GM12892 (cell line): ENCODE results near the gene DHPS.

Source experiments
- POLR2A ChIP-seq: IDR thresholded peaks from 2 replicates; pipeline ENCODE4 v1.6.1; 2011; ENCODE audit warnings: low read depth, low read length, control low read depth
- POLR2AphosphoS5 ChIP-seq: IDR thresholded peaks from 2 replicates; pipeline ENCODE4 v1.6.1; 2011; ENCODE audit warnings: low read depth, low read length, control low read depth

DNA sequence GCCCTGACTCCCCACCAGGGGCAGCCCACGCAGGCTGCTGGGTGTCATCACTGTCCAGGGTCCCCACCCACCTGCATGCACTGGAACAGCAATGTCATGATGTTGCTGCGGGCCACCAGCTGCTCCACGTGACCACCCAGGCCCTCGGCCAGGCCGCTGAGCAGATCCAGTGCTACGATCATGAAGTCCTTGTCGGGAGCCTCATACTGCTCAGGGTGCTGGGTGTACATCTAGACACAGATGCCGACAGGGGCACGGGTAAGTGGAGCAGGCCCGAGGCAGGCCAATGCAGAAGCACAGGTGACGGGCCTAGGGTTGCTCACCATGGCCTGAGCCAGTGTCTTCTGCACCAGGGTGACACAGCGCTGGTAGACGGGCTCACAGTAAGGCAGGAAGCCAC is 23.5 kb upstream of the DHPS start:
- TF ChIP-seq POLR2AphosphoS5 = no peak
- TF ChIP-seq POLR2A = no peak
